Endothelial cell of umbilical vein (primary cell): ENCODE measurements around the gene TOP3B.

Source experiments
- GATA2 ChIP-seq: IDR thresholded peaks from 2 replicates; pipeline ENCODE4 v1.7.0; 2011; ENCODE audit warnings: low read depth, mild to moderate bottlenecking, moderate library complexity, mixed read lengths, low read length; ENCODE audit not compliant: insufficient read length, insufficient read depth
- TF ChIP-seq, protein P1 (sequence below), 2 donors: IDR thresholded peaks; 1 replicate in 1 of 2; 2 replicates in 1 of 2; pipeline ENCODE4 v1.5.1; 2011; ENCODE audit warnings: low read length in 2 of 2, mild to moderate bottlenecking in 2 of 2, moderate library complexity in 2 of 2, control low read depth in 1 of 2, inconsistent platforms in 1 of 2, low read depth in 1 of 2; ENCODE audit not compliant: insufficient read depth in 1 of 2; ENCODE audit errors: extremely low read depth in 1 of 2

- TF ChIP-seq GATA2, result no peak
- TF ChIP-seq, protein P1, sequence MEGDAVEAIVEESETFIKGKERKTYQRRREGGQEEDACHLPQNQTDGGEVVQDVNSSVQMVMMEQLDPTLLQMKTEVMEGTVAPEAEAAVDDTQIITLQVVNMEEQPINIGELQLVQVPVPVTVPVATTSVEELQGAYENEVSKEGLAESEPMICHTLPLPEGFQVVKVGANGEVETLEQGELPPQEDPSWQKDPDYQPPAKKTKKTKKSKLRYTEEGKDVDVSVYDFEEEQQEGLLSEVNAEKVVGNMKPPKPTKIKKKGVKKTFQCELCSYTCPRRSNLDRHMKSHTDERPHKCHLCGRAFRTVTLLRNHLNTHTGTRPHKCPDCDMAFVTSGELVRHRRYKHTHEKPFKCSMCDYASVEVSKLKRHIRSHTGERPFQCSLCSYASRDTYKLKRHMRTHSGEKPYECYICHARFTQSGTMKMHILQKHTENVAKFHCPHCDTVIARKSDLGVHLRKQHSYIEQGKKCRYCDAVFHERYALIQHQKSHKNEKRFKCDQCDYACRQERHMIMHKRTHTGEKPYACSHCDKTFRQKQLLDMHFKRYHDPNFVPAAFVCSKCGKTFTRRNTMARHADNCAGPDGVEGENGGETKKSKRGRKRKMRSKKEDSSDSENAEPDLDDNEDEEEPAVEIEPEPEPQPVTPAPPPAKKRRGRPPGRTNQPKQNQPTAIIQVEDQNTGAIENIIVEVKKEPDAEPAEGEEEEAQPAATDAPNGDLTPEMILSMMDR (IDR thresholded peaks at IDR 0.05; ENCODE audit: extremely low read depth in 1 of 2, insufficient read depth in 1 of 2, low read depth in 1 of 2, low read length in 2 of 2), result no peak
Observed at GRCh38 chr22:21937821-21938070, 44.8 kb downstream of the TOP3B start.
